Keratinocyte (primary cell): ENCODE measurements around the gene RASL12.

Experiments used
- CTCF ChIP-seq, 3 experiments: IDR thresholded peaks in 1 of 3; conservative IDR thresholded peaks in 1 of 3; optimal IDR thresholded peaks in 1 of 3; 2 replicates in 2 of 3; 3 replicates in 1 of 3; pipeline versions ENCODE3 to v1.5.1; 2011; ENCODE audit warnings: low read length in 3 of 3, mild to moderate bottlenecking in 3 of 3, moderate library complexity in 2 of 3, control low read depth in 1 of 3, inconsistent platforms in 1 of 3; ENCODE audit not compliant: insufficient read depth in 2 of 3; ENCODE audit errors: extremely low read depth in 1 of 3
- EZH2 ChIP-seq: IDR thresholded peaks from one replicate; pipeline ENCODE4 v1.6.1; 2012; ENCODE audit warnings: inconsistent platforms, mild to moderate bottlenecking, low read length, moderate library complexity

- peak; percentile 85 to 93 (median 90) for TF ChIP-seq CTCF (optimal IDR thresholded peaks at IDR 0.05 in 1 of 3, IDR thresholded peaks at IDR 0.05 in 1 of 3, conservative IDR thresholded peaks at IDR 0.05 in 1 of 3; ENCODE audit: extremely low read depth in 1 of 3, insufficient read depth in 2 of 3, low read length in 3 of 3)
- TF ChIP-seq EZH2, result no peak
These were observed 13.2 kb downstream of the RASL12 start for GRCh38 chr15:65054333-65055200.
